Measurements from ENCODE around the gene IL20RA. TPM values are rescaled to one million over a fixed set of nuclear protein-coding genes. Genes with fewer than 3 reads are reported as not detected.
A peak's percentile ranks its signal among the peaks of the same experiment; 100 is the strongest.

The IL20RA gene
- total RNA-seq, 2 donors from 2014 or later = 11.8 to 13.4 TPM

DNA sequence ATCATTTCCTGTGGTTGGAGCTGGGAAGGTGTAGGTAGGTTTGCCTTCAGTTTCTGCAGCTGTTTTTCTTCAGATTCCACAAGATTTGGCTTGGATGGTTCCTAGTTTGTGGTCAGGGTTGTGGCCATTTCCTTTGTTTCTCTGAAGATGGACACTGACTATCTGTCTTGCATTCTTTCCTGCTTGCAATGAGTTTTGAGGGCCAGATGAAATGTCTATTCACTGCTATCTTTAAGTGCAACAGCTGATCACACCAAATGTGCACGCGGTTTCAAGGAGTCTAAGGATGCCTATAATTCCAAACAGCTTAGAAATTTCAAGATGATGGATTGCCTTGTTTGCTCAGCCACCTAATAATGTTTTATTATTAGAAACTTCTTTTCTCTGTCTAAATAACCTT, 28.4 kb downstream of the IL20RA start:
- intact Hi-C loops (cut with DNase I, micrococcal nuclease) = no loop called here
- DNase-seq (no peak), ATAC-seq (no peak)

DNA sequence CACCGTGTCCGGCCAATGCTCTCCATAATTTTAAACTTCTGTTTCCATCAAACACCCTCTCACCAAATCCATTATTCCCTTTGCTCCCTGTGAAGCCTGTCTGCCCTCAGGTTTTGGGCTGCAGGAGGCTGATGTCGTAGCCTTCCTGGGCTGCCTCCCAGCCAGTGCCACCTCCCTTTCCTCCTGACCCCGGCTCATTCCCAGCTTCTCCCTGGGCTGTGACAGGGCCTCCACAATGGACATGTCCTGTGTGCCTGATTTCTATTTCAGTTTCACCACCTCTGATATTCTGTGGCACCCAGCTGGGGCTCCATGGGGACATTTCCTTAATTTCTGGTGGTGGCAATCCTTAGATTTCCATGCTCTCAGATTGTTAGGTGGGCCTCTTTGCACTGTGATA, 28.8 kb downstream of the IL20RA start:
- no peak for ATAC-seq
- DNase-seq = no peak
- intact Hi-C loops (cut with DNase I, micrococcal nuclease) = no loop called here

- peak; percentile 89 for ATAC-seq
- DNase-seq = no peak
- intact Hi-C loops (cut with DNase I, micrococcal nuclease) = no loop called here
Measured at GRCh38 chr6:137013738-137014602, 30.8 kb downstream of the IL20RA start.

DNA sequence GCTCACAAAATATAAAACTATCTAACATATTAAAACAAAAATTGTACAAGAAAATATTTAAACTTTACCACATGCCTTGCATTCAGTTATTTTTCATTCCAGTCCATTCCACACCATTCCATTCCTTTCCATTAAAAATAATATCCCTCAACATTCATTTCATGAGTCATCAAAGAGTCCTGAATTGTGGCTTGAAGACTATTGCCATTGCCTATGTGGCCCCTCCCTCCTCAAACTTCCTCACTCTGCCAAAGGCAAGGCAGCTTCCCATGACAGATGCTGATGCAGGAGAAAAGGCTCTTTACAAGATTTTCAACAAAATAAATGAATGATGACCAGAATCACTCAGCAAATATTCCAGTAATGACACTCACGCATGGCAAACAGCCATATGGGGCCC, 31.7 kb downstream of the IL20RA start:
- peak; percentile 36 for ATAC-seq
- intact Hi-C loops (cut with DNase I, micrococcal nuclease) = no loop called here
- DNase-seq = no peak

GRCh38 chr6:137011406-137011805, 33.4 kb downstream of the IL20RA start:
- ATAC-seq (no peak), DNase-seq (no peak)

DNA sequence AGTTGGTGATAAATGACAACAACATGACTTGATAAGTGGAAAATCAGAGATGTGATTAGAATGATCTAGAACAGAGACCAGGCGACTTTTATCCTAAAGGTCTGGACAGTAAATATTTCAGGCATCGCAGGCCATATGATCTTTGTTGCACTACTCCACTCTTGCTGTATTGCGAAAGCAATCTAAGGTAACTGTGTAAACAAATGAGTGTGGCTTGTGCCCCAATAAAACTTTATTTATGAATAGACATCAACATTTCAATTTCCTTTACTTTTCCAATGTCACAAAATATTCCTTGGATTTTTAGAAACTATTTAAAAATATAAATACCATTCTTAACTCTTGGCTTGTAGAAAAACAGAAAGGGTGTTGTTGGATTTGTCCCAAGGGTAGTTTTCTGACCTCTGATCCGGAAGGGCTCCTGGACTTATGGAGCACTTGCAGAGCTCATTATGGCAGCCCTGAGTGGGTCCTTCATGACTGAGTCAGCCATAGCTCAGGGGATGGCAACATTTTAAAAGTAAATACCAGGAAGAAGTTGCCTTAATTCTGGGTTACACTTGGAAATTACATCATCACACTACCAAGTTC, 34.5 kb downstream of the IL20RA start:
- DNase-seq (no peak), ATAC-seq (no peak)
- intact Hi-C loops (cut with DNase I, micrococcal nuclease) = no loop called here

More at GRCh38 chr6:137011406-137011805, 33.4 kb downstream of the IL20RA start:
- intact Hi-C loops (cut with DNase I, micrococcal nuclease) = no loop called here

DNA sequence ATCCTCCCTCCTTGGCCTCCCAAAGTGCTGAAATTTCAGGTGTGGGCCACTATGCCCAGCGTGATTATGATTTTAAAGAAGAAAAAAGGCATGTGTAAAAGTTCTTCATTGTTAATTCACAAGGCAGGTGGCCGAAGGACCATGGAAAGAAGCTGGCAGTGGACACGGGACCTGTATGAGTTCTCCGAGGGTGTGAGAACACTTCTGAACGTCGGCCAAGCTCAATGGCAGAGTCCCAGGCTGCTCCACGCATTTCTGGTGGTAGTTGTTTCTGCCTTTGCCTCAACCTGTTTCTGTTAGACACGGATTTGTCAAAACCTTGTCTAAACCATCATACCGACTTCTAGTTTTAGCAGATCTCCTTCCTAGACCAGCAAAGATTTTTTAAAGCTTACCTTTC, 36.6 kb downstream of the IL20RA start:
- no peak for ATAC-seq
- intact Hi-C loops (cut with DNase I, micrococcal nuclease) = no loop called here
- no peak for DNase-seq

DNA sequence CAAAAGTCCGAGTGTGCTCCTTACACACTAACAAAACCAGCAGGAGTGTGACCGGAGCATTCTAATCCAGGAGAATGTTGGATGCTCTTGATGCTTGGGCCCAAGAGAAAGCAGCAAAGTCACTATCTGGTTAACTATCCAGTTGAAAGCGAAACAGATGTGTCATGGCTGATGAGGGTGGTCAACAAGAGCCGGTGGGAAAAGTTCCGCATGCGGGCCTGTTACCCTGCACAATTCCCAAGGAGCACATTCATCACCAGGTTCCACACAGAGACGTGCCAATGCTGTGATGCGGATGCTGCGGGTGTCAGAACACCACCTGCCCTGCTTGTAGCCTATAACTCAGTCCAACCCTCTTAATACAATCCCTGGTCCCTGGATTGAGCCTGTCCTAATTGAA, 38.7 kb downstream of the IL20RA start:
- intact Hi-C loops (cut with DNase I, micrococcal nuclease) = no loop called here
- no peak for DNase-seq
- ATAC-seq = no peak

GRCh38 chr6:137005073-137005472, 39.7 kb downstream of the IL20RA start:
- DNase-seq (no peak), ATAC-seq (no peak)
- intact Hi-C loops (cut with DNase I, micrococcal nuclease) = no loop called here

DNA sequence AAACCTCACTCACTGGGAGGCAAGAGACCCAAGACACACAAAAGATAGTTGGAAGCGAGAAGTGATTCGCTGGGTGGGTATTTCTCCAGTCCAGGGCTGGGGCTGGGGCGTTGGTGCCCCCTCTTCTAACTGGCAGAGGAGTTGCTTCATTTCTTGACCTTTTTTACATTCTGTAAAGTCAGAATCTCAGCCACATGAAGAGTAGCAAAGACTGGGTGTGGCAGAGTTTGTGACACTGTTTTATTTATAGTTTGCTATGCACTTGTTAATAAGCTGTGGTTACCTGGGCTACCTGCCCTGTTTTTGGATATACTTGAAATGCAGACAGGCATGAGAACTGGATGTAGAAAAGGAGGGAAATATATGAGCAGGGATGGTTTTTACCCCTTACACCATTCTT, 42.3 kb downstream of the IL20RA start:
- ATAC-seq (peak; percentile 24), DNase-seq (no peak)
- intact Hi-C loops (cut with DNase I, micrococcal nuclease) = no loop called here

DNA sequence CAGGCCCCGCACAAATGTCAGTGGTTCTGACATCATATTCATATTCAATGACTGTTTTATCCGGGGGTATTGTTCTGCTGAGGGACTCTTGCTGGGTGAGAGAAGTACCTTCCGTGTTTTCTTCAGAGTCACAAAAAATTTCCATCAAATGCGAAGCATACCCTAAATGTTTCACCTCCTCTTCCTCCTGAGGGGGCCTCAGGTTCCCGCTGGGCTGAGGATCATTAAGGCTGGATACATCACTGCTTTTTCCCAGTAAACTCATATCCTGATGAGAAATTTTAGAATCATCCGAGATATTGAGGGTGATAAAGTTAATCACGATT, 42.8 kb downstream of the IL20RA start:
- ATAC-seq = no peak
- no peak for DNase-seq
- intact Hi-C loops (cut with DNase I, micrococcal nuclease) = no loop called here

DNA sequence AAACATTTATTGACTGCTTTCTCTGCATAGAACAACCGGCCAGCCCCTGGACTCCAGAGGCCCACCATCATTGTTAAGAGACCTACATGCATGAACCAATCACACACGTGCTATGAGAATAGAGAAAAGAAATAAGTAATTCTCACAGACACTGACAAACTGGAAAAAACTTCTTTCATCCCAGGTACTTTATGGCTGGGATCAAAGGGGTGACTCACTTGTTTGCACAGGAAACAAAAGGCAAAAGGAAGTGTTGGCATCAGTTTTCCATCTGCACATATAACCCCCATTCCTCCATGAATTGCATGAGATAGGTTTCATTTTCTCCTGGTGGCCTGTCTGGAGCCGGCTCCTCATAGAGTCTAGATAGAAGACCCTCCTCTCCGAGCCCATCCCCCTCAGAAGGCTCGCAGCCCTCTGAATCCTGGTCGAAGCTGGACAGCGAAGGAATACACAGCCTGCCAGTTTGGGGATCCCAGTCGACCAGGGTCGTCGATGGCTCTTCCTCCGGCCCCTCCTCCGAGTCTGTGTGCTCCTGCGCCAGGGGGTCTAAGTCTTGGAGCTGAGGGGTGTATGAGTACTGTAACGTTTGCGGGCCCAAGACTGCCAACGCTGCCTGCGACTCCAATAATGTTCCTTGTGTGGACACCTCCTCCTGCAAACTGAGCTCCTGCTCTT, 43.3 kb downstream of the IL20RA start:
- peak; percentile 98 for ATAC-seq
- intact Hi-C loops (cut with DNase I, micrococcal nuclease) = no loop called here
- DNase-seq = peak in 1 of 2 donors; percentile 33

- intact Hi-C loops (cut with DNase I, micrococcal nuclease) = no loop called here
- DNase-seq (no peak), ATAC-seq (no peak)
Measured at GRCh38 chr6:137000825-137001224, 43.9 kb downstream of the IL20RA start.

GRCh38 chr6:136995521-136995920, 49.2 kb downstream of the IL20RA start:
- DNase-seq (no peak), ATAC-seq (no peak)
- intact Hi-C loops (cut with DNase I, micrococcal nuclease) = no loop called here

GRCh38 chr6:136994782-136995181, 50.0 kb downstream of the IL20RA start:
- intact Hi-C loops (cut with DNase I, micrococcal nuclease) = no loop called here
- DNase-seq = no peak
- peak; percentile 62 for ATAC-seq

- ATAC-seq (no peak), DNase-seq (no peak)
- intact Hi-C loops (cut with DNase I, micrococcal nuclease) = no loop called here
Measured at GRCh38 chr6:136992113-136992512, 52.7 kb downstream of the IL20RA start.

DNA sequence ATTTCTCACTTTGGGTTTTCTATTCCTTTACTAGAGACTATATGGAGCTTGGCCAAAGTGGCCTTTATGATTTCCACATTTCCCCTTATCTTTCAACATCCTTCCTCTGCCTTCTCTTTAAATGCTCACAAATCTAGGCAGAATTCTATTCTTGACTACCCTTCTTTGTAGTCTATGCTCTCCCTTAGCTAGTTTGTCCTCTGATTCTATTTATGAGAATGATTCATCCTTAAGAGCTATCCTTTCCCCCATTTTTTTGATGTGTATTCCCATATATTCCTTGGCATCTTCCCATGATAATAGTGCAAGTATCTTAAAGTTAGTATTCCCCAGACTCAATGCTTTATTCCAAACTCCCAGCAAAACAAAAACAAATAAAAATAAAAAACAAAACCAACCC, 53.1 kb downstream of the IL20RA start:
- DNase-seq (no peak), ATAC-seq (no peak)
- intact Hi-C loops (cut with DNase I, micrococcal nuclease) = no loop called here

GRCh38 chr6:136990754-136991153, 54.0 kb downstream of the IL20RA start:
- ATAC-seq (no peak), DNase-seq (no peak)
- intact Hi-C loops (cut with DNase I, micrococcal nuclease) = no loop called here

GRCh38 chr6:136990242-136990578, 54.6 kb downstream of the IL20RA start:
- ATAC-seq = no peak
- no peak for DNase-seq

GRCh38 chr6:136989571-136990241, 55.1 kb downstream of the IL20RA start:
- DNase-seq (peak in 1 of 2 donors; percentile 33), ATAC-seq (peak; percentile 62)
- intact Hi-C loops (cut with DNase I, micrococcal nuclease) = no loop called here

More at GRCh38 chr6:136990242-136990578, 54.6 kb downstream of the IL20RA start:
- intact Hi-C loops (cut with DNase I, micrococcal nuclease) = no loop called here

Measured in left colon (tissue), 2 donors.